HG02588 (cell line): ENCODE measurements around the gene ITGA8.
"Not testable (repeated sequence)": the region's sequence is repeated elsewhere in the genome, so short reads cannot be mapped to it uniquely, and the experiment has no call there.

ENCODE experiments used
- ATAC-seq: cut with Tn5 transposase; IDR thresholded peaks from one replicate; pipeline ENCODE4 v1.9.1; 2021; ENCODE audit warnings: mild to moderate bottlenecking, moderate library complexity; ENCODE audit not compliant: unreplicated experiment

ITGA8 gene

DNA sequence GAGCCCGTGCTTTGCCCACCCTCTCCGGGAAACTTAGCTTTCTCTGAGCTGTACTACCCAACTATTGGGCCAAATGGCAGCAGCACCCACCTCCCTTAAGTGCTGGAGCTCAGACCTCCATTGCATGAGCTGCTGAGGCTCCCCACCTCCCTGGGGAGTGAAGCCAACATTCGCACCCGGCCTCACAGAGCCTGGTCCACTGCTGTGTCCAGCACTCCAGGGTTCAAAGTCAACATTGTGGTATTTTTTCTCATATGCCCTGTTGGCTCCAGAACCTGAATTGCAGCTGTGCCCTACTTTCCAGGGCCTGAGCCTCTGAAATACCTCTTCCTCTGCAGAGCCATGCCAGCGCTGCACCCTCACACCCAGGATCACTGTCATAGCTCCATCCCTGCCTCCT is 29.7 kb downstream of the ITGA8 start:
- ATAC-seq, result no peak

DNA sequence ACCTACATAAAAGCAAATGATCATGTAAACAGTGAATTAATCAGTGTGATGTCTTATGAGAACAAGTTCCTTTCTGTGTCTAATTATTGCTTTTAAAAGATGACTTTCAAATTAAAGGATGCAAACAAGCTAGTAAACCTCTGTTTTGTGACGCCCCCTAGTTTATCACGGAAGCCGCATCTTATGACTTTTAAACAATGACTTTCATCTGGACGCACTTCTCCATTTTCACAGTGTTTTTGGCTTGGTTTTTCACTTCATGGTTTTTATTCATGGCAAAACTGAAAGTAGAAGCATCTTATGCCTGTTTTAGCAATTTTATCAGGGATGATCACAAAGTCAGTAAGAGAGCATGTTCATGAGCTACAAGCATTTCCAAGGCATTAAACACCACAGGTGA is 35.0 kb downstream of the ITGA8 start:
- ATAC-seq, result no peak

DNA sequence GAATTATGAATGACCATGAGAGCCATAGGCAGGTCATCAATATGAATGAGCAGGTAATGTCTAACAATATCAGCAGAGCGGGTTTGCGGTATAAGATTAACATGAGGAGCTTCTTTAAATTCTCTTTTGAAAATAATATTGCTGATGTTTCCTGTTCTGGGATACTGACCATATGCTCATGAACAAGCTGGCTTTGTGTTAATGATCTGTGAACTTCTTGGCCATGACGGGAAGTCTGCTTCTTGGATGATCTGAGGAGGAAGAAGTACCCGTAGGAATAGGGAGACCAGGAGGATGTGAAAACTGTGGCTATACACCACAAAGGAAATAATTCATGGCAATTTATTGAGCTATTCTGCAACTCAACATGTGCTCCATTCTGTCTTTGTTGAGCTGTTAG is 38.6 kb downstream of the ITGA8 start:
- ATAC-seq, result no peak

GRCh38 chr10:15678851-15679250 is 40.9 kb downstream of the ITGA8 start:
- ATAC-seq, result no peak

- ATAC-seq, result no peak
Measured at GRCh38 chr10:15672469-15672868, 47.3 kb downstream of the ITGA8 start.

GRCh38 chr10:15670880-15671279 is 48.8 kb downstream of the ITGA8 start:
- ATAC-seq, result no peak

GRCh38 chr10:15661574-15661973 is 58.1 kb downstream of the ITGA8 start:
- ATAC-seq, result no peak

DNA sequence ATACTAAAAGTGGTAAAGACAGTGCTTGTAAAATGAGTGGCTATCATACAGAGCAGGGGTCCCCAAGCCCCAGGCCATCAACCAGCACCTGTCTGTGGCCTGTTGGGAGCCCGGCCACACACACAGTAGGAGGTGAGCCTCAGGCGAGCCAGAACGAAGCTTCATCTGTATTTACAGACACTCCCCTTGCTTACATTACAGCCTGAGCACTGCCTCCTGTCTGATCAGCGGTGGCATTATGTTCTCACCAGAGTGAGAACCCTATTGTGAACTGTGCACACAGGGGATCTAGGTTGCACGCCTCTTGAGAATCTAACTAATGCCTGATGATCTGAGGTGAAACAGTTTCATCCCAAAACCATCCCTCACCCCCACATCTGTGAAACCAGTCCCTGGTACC is 58.7 kb downstream of the ITGA8 start:
- no peak for ATAC-seq

DNA sequence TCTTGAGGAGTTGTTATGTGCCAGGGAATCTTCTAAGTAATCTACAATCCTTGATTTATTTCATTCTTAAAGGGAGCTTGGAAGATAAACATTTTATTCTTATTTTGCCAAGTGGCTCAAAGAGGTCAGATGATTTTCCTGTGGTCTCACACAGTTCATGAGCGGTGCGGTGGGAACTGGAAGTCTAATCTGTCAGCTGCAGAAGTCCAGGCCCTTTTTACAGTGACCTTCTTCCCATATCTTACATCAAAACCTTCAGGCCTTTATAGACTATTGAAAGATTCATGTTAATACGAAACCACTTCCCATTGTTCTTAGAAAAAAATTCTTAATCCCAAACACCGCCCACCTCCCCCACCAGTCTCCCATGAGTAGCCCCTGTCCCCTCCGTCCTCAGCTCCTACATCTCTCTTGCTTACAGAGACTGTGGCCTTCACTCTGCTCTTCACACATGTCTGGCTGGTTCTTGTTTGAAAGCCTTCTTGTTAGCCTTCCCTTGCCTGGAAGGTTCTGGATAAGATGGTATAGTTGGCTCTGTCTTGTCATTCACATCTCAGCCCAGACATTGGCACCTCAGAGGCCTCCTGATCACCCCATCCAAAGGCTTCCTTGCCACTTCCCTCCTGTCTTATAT is 61.5 kb downstream of the ITGA8 start:
- no peak for ATAC-seq

GRCh38 chr10:15652757-15653156 is 67.0 kb downstream of the ITGA8 start:
- no peak for ATAC-seq

DNA sequence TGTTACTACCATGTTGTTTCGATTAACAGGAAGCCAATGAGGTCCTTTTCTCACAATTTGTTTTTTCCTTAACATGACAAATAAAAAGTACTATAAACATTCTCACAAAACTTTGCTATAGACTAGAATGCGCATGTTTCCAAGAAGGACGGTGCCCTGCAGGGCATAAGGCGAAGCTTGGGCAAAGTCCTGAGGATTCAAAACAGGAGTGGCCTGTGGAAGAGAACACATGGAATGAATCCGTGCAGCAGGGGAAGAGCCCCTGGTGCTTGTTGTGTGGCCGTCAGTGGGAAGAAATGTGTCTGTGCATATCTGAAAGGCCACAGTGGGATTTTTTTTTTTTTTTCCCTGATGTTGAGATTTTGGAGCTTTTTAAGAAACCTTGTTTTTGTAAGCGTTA is 67.6 kb downstream of the ITGA8 start:
- ATAC-seq, result no peak

DNA sequence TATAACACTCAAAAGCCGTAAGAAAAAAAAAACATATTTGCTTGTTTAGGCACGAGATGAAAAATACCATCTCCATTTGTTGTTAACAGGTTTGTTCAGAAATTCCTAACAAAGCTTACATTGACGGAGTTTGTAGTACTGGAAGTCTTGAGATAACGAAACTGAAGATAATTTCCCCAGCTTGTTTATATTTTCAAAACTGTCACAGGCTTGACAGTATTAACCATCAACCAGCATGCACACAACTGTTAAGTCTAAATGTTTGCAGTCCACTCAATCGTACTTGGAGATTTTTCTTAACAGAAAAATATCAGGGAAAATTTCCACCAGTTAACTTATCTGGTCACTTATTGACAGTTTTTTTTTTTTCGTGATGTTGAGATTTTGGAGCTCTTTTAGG is 68.5 kb downstream of the ITGA8 start:
- no peak for ATAC-seq

DNA sequence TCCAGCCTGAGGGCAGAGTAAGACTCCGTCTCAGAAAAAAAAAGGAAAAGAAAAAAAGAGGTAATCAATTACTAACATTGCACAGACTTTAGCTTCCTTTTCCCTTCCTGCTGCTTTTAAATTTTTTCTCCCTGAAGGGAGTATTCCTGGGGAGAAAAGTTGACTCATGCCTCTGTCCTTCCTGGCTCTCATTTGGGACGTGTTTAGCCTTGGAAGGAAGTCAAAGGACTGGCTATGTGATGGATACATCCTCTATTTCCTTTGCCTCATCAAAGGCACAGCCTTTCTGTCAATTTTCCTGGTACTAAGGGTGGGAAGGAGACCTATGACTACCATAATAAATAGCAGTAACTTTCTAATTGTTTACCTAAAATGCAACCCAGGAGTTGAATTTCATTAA is 77.6 kb downstream of the ITGA8 start:
- no peak for ATAC-seq

DNA sequence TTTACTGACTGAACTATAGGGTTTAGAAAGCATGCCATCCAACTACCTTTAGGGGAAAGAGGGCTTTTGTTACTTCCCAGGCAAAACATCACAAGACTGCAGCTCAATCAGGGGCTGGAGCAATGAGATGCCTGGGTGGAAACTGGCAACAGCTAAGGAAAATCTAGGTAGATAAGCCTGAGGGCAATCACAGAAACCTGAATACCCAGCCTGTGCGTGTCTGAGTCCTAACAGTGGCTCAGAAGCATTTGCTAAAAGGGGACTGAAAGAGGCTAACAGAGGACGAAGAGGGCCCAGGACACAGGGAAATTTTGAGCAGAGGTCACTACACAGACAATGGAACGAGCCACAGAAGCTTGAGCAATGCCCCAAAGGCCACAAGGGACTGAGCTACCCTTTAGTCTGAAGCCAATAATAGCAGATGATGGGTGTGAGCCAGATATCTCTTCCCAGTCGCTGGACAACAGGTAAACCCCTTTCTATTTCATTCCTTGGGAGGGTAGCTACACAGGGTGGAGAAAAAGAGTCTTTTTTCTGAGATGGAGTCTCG is 79.1 kb downstream of the ITGA8 start:
- ATAC-seq, result no peak

DNA sequence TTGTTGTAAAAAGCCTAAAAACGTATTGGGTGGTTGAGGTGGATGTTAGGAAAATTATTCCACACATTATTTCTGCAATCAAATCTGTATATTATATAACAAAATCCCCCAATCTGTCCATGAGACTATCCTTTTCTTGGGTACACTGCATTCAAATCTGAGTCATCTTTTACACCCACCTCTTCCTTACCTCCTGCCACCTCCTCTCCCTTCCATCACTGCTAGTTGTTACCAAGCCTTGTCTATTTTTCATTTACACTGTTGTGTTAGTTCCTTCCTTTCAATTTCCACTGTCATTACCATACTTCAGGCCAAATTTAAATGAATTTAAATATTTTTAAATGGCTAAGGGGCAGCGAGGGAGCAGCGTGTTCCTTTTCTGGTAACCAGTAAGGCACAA is 83.3 kb downstream of the ITGA8 start:
- no peak for ATAC-seq

GRCh38 chr10:15632456-15633091 is 87.1 kb downstream of the ITGA8 start:
- no peak for ATAC-seq

- not testable (repeated sequence) for ATAC-seq
Measured at GRCh38 chr10:15631205-15631604, 88.5 kb downstream of the ITGA8 start.

DNA sequence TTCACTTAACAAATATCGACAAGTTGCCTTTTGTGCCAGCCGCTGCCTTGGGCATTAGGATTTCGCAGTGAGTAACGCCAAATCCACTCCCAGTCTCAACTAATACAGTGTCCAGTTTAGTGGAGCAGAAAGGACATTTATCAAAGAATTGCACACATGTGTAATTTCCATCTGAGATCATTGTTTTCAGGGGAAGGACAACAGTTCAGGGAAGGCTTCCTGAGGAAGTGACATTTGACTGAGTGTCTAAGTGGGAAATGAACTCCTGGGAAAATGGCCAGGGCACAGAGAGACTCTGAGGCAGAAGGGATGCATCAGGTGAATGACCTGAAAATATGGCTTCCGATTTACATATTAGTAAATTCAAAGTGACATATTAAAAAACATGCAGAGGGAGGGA is 89.4 kb downstream of the ITGA8 start:
- ATAC-seq, result no peak

DNA sequence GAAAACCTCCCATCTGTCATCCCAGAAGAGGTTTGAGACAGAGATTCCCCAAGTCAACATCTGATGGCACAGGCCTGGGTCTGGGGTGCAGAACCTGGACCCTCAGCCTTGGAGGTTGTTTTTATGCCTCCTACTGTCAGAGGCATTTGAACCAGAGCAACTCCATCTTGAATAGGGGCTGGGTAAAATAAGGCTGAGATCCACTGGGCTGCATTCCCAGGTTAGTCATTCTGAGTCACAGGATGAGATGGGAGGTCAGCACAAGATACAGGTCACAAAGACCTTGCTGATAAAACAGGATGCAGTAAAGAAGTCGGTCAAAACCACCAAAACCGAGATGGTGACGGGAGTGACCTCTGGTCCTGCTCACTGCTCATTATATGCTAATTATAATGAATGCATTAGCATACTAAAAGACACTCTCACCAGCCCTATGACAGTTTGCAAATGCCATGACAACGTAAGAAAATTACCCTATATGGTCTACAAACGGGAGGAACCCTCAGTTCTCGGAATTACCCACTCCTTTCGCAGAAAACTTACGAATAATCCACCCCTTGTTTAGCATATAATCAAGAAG is 92.0 kb downstream of the ITGA8 start:
- ATAC-seq, result no peak

- ATAC-seq, result no peak
Measured at GRCh38 chr10:15626937-15627336, 92.8 kb downstream of the ITGA8 start.

DNA sequence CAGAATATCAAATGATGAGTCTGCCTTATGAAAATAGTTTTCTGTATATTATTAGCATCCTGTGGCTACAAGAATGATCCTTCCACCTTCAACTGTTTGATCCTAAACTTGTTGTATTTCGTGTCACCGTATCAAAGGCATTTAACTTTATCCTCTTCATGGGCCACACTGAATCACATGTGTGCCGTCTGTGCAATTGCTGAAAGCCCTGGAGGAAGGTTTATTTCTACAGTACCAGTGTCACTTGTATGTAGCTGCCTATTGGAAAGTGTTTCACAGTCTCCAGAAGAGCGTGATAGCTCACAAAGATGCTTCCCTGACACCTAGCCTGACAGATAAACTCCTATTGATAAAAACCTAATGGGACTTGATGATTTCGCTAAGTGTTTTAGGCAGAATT is 94.5 kb downstream of the ITGA8 start:
- no peak for ATAC-seq

DNA sequence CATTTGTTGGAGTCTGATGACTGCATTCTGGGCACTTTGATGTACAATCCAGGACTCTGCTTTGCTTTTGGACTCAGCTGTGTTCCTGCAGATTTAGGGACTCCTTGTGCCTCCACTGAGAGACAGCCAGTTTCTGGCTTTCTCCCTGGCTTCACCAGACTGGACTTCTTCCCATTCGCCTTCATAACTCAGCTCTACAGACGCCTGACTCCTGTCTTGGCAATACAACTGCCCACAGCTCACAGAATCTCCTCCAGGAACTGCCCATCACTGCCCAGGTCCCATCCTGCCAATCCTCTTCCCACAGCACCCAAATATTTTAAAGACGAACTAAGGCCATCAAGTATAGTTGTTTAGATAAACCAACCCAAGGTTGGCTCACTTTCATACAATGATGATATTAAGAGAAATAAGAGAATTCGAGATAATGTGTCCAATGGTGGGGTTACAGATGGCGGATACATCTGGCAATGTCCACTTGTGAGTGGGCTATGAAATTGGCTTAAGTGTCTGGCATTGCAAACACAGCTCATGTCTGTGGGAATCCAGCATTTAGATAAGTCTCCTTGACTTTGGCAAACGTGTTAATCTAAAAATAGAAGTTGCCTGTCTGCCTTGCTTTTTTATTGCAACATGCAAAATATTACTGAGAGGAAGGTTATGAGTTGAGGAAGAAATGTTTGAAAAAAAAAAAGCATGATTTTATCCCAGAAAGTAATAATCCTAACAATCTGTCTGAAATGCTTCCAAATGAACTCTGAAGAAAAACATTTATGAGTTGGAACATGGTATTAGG is 95.1 kb downstream of the ITGA8 start:
- no peak for ATAC-seq
